Activated naive CD4-positive, alpha-beta T cell treated with anti-CD3 and anti-CD28 coated beads, Interleukin-2, amount 10 ng/mL, durations not matched to agents 7 days and 5 days (primary cell): ENCODE data around the gene JPH2.
"Not testable (repeated sequence)": the region's sequence is repeated elsewhere in the genome, so short reads cannot be mapped to it uniquely, and the experiment has no call there.

Experiments used
- CTCF ChIA-PET: fragments of 350-600 bp; sonication (Branson Sonifier 250); formaldehyde crosslinking; loops from one replicate; lab custom pipeline; 2021; ENCODE audit warnings: antibody characterized with exemption; lab: Charles Lee
- DNase-seq: peaks from one replicate; pipeline ENCODE4 v3.0.0-alpha.2; 2020
- H3K27ac Mint-ChIP-seq: one replicate; pipeline ENCODE4 v1.8.0; 2021; ENCODE audit warnings: mild to moderate bottlenecking, moderate library complexity, mixed read lengths
- H3K27me3 Mint-ChIP-seq: one replicate; pipeline ENCODE4 v1.8.0; 2021; ENCODE audit warnings: mild to moderate bottlenecking, mixed read lengths
- H3K36me3 Mint-ChIP-seq: one replicate; pipeline ENCODE4 v1.8.0; 2021; ENCODE audit warnings: mixed read lengths
- H3K4me1 Mint-ChIP-seq: one replicate; pipeline ENCODE4 v1.8.0; 2021; ENCODE audit warnings: mixed read lengths
- H3K4me3 Mint-ChIP-seq: one replicate; pipeline ENCODE4 v1.8.0; 2021; ENCODE audit warnings: mild to moderate bottlenecking, moderate library complexity, mixed read lengths
- H3K9me3 Mint-ChIP-seq: one replicate; pipeline ENCODE4 v1.8.0; 2021; ENCODE audit warnings: mixed read lengths

JPH2 gene

DNA sequence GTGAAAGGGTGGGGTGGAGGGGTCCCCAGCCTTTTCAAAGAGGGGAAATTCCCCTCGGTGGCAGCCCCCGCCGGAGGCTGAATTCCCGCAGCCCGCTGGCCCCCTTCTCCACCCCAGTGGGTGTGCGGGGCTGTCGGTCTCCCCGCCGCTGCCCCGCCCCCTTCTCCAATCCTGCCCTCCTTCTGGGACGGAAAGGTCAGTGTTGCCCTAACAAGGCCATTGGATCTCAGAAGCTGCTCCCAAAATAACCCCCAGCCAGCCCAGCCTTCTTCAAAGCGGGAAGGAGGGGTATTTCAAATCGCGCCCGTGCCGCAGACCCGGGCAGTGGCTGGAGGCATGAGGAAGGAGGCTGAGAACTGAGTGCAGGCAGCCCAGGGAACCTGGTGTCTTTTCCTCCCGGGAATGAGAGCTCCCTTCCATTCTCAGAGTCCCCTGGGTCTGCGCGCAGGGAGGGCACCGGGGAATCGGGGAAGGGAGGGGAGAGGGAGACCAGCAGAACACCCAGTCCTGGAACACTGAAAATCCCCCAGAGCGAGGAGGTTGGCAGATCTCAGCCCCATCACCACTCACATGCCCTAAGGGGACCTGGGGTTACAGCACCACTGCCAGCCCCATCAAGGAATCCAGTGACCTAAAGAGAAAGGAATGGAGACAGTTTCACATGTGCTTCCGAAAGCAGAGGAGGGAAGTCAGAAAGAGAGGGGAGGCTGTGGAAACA, at the start of gene JPH2:
Gene JPH2, minus strand, starts transcription at position 135 of the 718 bp plus-strand sequence. CDS start 483 bp downstream, outside the sequence.
- CTCF ChIA-PET, result interaction anchor here (0.6 to 6.5 kb wide), 5 partner anchors 8 to 669 kb away, joined by 3 to 114 read pairs (median 3); no protein-coding TSS in a partner anchor
- H3K4me1 Mint-ChIP-seq, result peaks cover 4% of the 10 kb centered on the region
- no peak within 1 kb of the TSS for H3K27ac Mint-ChIP-seq
- no peak within 1 kb of the TSS for H3K4me3 Mint-ChIP-seq
- no peak for DNase-seq
- H3K27me3 Mint-ChIP-seq, result peaks cover 67% of the 10 kb centered on the region
- no peaks in the 10 kb centered on the region for H3K36me3 Mint-ChIP-seq
- H3K9me3 Mint-ChIP-seq, result no peaks in the 10 kb centered on the region

DNA sequence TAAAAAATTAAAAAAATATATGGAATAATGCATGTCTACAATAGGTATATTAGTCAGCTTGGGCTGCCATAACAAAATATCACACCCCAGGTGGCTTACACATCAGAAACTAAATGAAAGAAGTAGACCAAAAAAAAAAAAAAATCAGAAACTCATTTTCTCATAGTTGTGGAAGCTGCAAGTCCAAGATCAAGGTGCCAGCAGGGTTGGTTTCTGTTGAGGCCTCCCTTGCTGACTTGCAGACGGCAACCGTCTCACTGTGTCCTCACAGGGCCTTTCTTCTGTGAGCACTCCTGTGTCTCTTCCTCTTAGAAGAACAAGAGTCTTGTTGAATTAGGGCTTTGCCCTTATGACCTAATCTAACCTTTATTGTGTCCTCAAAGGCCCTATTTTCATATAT, 48.7 kb upstream of the JPH2 start:
- H3K36me3 Mint-ChIP-seq, result no peaks in the 10 kb centered on the region
- H3K4me3 Mint-ChIP-seq, result no peak overlapping the region
- no peak overlapping the region for H3K27ac Mint-ChIP-seq
- H3K27me3 Mint-ChIP-seq, result peaks cover 4% of the 10 kb centered on the region
- no peak for DNase-seq
- H3K4me1 Mint-ChIP-seq, result peaks cover 4% of the 10 kb centered on the region
- no peaks in the 10 kb centered on the region for H3K9me3 Mint-ChIP-seq
- CTCF ChIA-PET, result interaction anchor here (0.6 kb wide), 1 partner anchor 123 kb away, joined by 3 read pairs; no protein-coding TSS in a partner anchor

- Mint-ChIP-seq H3K4me3 (no peak overlapping the region), H3K27ac (no peak overlapping the region), H3K9me3 (no peaks in the 10 kb centered on the region), H3K27me3 (peaks cover 4% of the 10 kb centered on the region), H3K4me1 (peaks cover 4% of the 10 kb centered on the region), H3K36me3 (no peaks in the 10 kb centered on the region)
- no peak for DNase-seq
- CTCF ChIA-PET, result interaction anchor here (0.6 to 1.7 kb wide), 3 partner anchors 17 to 124 kb away, joined by 3 to 7 read pairs (median 6); no protein-coding TSS in a partner anchor
These were observed 47.8 kb upstream of the JPH2 start for GRCh38 chr20:44234566-44235317.

DNA sequence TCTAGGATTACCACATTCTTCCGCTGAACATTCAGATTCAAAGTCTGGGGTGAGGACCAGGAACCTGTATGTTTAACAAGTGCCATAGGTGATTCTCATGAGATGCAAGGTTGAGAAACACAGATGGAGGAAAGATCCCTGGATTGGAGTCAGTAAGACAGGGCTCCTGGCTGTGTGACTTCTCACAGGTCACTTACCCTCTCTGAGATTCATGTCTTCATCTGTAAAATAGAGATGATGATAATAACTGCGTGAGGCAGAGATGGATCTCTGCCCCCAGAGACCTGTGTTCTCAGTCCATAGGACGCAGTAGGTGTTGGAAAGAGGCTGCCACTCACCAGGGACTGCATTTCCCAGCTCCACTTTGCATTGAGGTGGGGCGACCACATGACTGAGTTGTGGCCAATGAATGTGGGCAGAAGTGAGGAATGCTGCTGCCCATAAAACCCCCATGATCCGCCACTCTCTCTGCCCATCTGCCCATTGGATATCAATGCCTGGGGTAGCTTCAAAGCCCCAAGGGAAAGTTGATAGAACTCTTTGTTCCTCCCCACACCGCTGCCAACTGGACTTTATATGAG, 46.5 kb upstream of the JPH2 start:
- DNase-seq, result no peak
- Mint-ChIP-seq H3K4me3 (no peak overlapping the region), H3K9me3 (no peaks in the 10 kb centered on the region), H3K27ac (no peak overlapping the region), H3K4me1 (peaks cover 4% of the 10 kb centered on the region), H3K36me3 (no peaks in the 10 kb centered on the region), H3K27me3 (peaks cover 4% of the 10 kb centered on the region)
- CTCF ChIA-PET, result interaction anchor here (1.7 kb wide), 1 partner anchor 16 kb away, joined by 6 read pairs; no protein-coding TSS in a partner anchor

DNA sequence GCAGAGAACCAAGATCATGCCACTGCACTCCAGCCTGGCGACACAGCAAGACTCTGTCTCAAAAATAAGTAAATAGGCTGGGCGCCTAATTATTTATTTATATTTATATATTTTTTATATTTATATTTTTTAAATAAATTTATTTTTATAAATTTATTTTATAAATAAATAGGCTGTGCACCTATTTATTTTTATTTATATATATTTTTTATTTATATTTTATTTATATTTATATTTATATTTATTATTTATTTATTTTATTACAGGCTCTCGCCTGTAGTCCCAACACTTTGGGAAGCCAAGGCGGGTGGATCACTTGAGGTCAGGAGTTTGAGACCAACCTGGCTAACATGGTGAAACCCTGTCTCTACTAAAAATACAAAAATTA, 45.5 kb upstream of the JPH2 start:
- H3K4me1 Mint-ChIP-seq, H3K27me3 Mint-ChIP-seq, H3K27ac Mint-ChIP-seq, H3K4me3 Mint-ChIP-seq, H3K36me3 Mint-ChIP-seq, DNase-seq, CTCF ChIA-PET, H3K9me3 Mint-ChIP-seq: not testable (repeated sequence)

GRCh38 chr20:44231713-44232468, 44.9 kb upstream of the JPH2 start:
- CTCF ChIA-PET, result interaction anchor here (0.9 kb wide), 1 partner anchor 93 kb away, joined by 3 read pairs; no protein-coding TSS in a partner anchor
- Mint-ChIP-seq H3K27ac (no peak overlapping the region), H3K4me3 (no peak overlapping the region), H3K27me3 (peaks cover 4% of the 10 kb centered on the region), H3K4me1 (peaks cover 4% of the 10 kb centered on the region), H3K9me3 (no peaks in the 10 kb centered on the region), H3K36me3 (no peaks in the 10 kb centered on the region)
- no peak for DNase-seq

DNA sequence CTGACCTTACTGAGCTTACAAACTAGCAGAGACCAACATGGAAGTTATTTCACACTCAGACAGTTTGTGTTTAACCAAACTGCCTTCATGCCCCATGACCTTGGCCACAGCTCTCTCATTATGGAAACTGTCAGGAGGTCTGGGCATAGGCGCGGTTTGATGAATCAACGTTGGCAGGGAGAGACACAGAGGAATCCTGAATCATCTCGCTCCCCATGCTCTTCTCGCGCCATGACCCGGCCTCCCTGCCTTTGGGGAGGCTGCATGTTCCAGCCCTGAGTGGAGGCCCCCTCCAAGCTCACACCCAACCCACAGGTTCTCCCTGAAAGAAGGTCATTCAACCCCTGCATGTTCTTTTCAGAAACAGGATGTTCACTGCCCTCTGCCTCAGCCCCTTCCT, 44.2 kb upstream of the JPH2 start:
- peaks cover 4% of the 10 kb centered on the region for H3K4me1 Mint-ChIP-seq
- no peak overlapping the region for H3K27ac Mint-ChIP-seq
- DNase-seq, result no peak
- no peaks in the 10 kb centered on the region for H3K36me3 Mint-ChIP-seq
- no peak overlapping the region for H3K4me3 Mint-ChIP-seq
- peaks cover 4% of the 10 kb centered on the region for H3K27me3 Mint-ChIP-seq
- CTCF ChIA-PET, result interaction anchor here (0.9 kb wide), 1 partner anchor 93 kb away, joined by 3 read pairs; no protein-coding TSS in a partner anchor
- no peaks in the 10 kb centered on the region for H3K9me3 Mint-ChIP-seq

DNA sequence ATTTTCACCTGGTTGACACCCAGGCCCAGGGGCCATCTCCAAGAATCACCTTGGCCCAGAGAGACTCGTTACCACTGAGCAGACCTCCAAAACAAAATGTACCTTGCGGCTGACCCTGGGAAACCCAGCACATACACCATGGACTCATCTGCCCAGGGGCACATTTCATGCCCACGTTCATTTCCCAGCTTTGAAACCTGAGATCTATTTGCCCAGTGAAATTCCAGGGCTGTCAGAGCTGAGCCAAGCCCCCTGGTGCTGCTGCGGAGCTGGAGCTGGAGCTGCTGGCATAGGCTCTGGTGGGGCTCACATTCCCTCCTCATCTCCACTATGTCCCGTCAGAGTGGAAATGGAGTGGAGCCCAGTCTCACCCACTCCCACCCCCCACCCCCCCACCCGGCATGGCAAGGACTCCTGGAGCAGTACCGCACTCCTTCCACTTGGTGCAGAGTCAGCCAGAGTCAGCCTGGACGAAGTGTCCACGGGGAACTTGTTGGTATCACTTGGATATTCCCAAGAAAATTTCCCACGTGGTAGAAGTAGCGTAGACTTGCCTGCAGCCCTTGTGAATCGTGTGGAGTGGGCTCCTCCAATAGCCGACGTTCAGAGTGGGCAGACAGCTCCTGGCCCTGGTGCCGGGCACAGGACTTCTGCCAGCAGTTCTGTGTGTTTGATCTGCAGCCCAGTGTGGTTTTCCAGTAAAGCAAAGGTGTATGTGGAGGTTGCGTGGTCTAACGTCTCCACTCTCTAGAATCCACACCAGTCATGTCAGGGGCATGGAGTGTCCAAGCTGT, 41.7 kb upstream of the JPH2 start:
- H3K27me3 Mint-ChIP-seq, result no peaks in the 10 kb centered on the region
- H3K4me3 Mint-ChIP-seq, result no peak overlapping the region
- no peaks in the 10 kb centered on the region for H3K36me3 Mint-ChIP-seq
- CTCF ChIA-PET, result interaction anchor here (1.4 kb wide), 1 partner anchor 13 kb away, joined by 3 read pairs; no protein-coding TSS in a partner anchor
- H3K9me3 Mint-ChIP-seq, result no peaks in the 10 kb centered on the region
- H3K4me1 Mint-ChIP-seq, result peaks cover 4% of the 10 kb centered on the region
- H3K27ac Mint-ChIP-seq, result no peak overlapping the region
- no peak for DNase-seq

DNA sequence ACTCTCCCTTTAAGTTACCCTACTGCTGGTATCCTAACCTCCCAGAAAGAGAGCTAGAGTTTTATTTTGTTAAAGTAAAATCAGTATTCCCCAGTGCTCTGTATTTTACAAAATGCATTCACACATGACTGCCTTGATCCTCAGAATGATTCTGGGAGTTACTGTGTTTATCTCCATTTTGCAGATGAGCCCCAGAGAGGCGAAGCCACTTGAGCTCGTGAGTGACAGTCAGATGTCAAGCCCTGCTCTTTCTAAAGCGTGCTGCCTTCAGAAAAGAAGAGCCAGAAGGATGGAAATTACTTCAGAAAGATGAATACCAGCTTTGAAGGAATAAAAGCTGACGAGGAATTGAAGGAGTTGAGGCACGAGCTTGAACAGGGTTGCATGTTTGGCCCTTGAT, 37.6 kb upstream of the JPH2 start:
- H3K9me3 Mint-ChIP-seq, result no peaks in the 10 kb centered on the region
- CTCF ChIA-PET, result interaction anchor here (1.6 kb wide), 1 partner anchor 86 kb away, joined by 8 read pairs; the partner anchor contains the start of gene FITM2
- no peaks in the 10 kb centered on the region for H3K27me3 Mint-ChIP-seq
- H3K36me3 Mint-ChIP-seq, result no peaks in the 10 kb centered on the region
- no peak for DNase-seq
- H3K4me3 Mint-ChIP-seq, result no peak overlapping the region
- peaks cover 15% of the 10 kb centered on the region for H3K4me1 Mint-ChIP-seq
- no peak overlapping the region for H3K27ac Mint-ChIP-seq

DNA sequence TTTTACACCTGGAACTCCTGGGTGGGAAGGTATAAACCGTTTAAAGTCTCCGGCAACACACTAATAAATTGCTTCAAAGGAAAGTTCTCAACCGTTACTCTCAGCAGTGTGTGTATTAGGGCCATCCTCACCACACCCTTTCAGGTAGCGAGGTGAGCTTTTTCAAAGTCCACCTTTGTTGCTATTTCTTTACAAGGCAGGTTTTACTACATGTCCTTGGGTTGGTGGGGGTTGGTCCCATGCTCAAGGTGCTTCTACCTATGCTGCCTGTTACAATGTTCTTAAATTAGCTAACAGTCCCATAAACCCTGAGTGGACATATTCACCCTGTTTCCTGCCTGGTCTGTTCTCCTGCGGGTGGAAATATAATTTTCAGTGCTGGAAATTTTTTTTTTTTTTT, 36.7 kb upstream of the JPH2 start:
- DNase-seq, result no peak
- no peaks in the 10 kb centered on the region for H3K27me3 Mint-ChIP-seq
- CTCF ChIA-PET, result interaction anchor here (0.7 to 1.6 kb wide), 4 partner anchors 9 to 645 kb away, joined by 3 to 8 read pairs (median 4); partner anchors contain the start of gene FITM2
- no peaks in the 10 kb centered on the region for H3K9me3 Mint-ChIP-seq
- peaks cover 24% of the 10 kb centered on the region for H3K4me1 Mint-ChIP-seq
- H3K4me3 Mint-ChIP-seq, result no peak overlapping the region
- H3K36me3 Mint-ChIP-seq, result no peaks in the 10 kb centered on the region
- H3K27ac Mint-ChIP-seq, result no peak overlapping the region

- Mint-ChIP-seq H3K27ac (no peak overlapping the region), H3K36me3 (no peaks in the 10 kb centered on the region), H3K4me3 (no peak overlapping the region), H3K27me3 (no peaks in the 10 kb centered on the region), H3K9me3 (no peaks in the 10 kb centered on the region), H3K4me1 (peaks cover 33% of the 10 kb centered on the region)
- DNase-seq, result no peak
- CTCF ChIA-PET, result interaction anchor here (0.6 to 1.0 kb wide), 3 partner anchors 8 to 61 kb away, joined by 3 to 4 read pairs (median 3); no protein-coding TSS in a partner anchor
These were observed 35.8 kb upstream of the JPH2 start for GRCh38 chr20:44222633-44223368.

GRCh38 chr20:44222027-44222426, 35.0 kb upstream of the JPH2 start:
- Mint-ChIP-seq H3K4me1 (peaks cover 41% of the 10 kb centered on the region), H3K27me3 (no peaks in the 10 kb centered on the region), H3K36me3 (no peaks in the 10 kb centered on the region), H3K9me3 (no peaks in the 10 kb centered on the region), H3K4me3 (no peak overlapping the region), H3K27ac (no peak overlapping the region)
- CTCF ChIA-PET, result interaction anchor here (1.2 kb wide), 1 partner anchor 93 kb away, joined by 3 read pairs; no protein-coding TSS in a partner anchor
- DNase-seq, result no peak
